Loucy (cell line): Measurements from ENCODE around the gene UBL5.

Experiments used
- H2AFZ ChIP-seq: fragments of 200-600 bp; sonication (generic); 2 replicates; pipeline ENCODE4 v1.6.0; 2016; ENCODE audit warnings: antibody characterized with exemption, mild to moderate bottlenecking, low read length, moderate library complexity
- H3F3A ChIP-seq: fragments of 200-600 bp; 2 replicates; pipeline ENCODE4 v1.6.0; 2016; ENCODE audit warnings: antibody characterized with exemption, low read depth, mild to moderate bottlenecking
- H3K27me3 ChIP-seq: fragments of 200-600 bp; sonication (generic); 2 replicates; pipeline ENCODE4 v1.6.1; 2014; ENCODE audit warnings: low read length, mild to moderate bottlenecking; ENCODE audit not compliant: insufficient read depth, poor library complexity, severe bottlenecking
- H3K36me3 ChIP-seq: fragments of 200-600 bp; sonication (generic); 2 replicates; pipeline ENCODE4 v1.6.1; 2016; ENCODE audit warnings: low read length; ENCODE audit not compliant: insufficient read depth
- H3K4me1 ChIP-seq: fragments of 200-600 bp; sonication (generic); 2 replicates; pipeline ENCODE4 v1.5.1; 2014; ENCODE audit warnings: low read length, mild to moderate bottlenecking; ENCODE audit not compliant: insufficient read depth, poor library complexity, severe bottlenecking
- H3K4me2 ChIP-seq: fragments of 200-600 bp; sonication (generic); 2 replicates; pipeline ENCODE4 v1.6.0; 2014; ENCODE audit warnings: antibody characterized with exemption, low read length, low read depth, mild to moderate bottlenecking; ENCODE audit not compliant: poor library complexity, severe bottlenecking
- H3K4me3 ChIP-seq: fragments of 200-600 bp; sonication (generic); 2 replicates; pipeline ENCODE4 v1.5.1; 2014; ENCODE audit warnings: low read length, mild to moderate bottlenecking, mixed read lengths; ENCODE audit not compliant: poor library complexity, severe bottlenecking
- H3K79me2 ChIP-seq: fragments of 200-600 bp; sonication (generic); 2 replicates; pipeline ENCODE4 v1.6.1; 2014; ENCODE audit warnings: low read length; ENCODE audit not compliant: insufficient read depth
- H3K9ac ChIP-seq: fragments of 200-600 bp; sonication (generic); 2 replicates; pipeline ENCODE4 v1.6.0; 2014; ENCODE audit warnings: mild to moderate bottlenecking, low read depth, low read length, moderate library complexity; ENCODE audit not compliant: poor library complexity, severe bottlenecking
- H3K9me2 ChIP-seq: fragments of 200-600 bp; sonication (generic); replicated peaks from 2 replicates; pipeline ENCODE4 v1.6.1; 2016; ENCODE audit warnings: low read depth, low read length, mixed read lengths
- H3K9me3 ChIP-seq: fragments of 200-600 bp; sonication (generic); 2 replicates; pipeline ENCODE4 v1.6.1; 2014; ENCODE audit warnings: mild to moderate bottlenecking, antibody characterized with exemption, low read length, low read depth; ENCODE audit not compliant: insufficient read depth
- H4K20me1 ChIP-seq: fragments of 200-600 bp; sonication (generic); 2 replicates; pipeline ENCODE4 v1.6.0; 2014; ENCODE audit warnings: antibody characterized with exemption, low read length, mild to moderate bottlenecking; ENCODE audit not compliant: insufficient read depth, poor library complexity, severe bottlenecking
- CTCF ChIP-seq: fragments of 200-600 bp; sonication (generic); conservative IDR thresholded peaks from 2 replicates; pipeline ENCODE4 v1.5.1; 2014; ENCODE audit warnings: mild to moderate bottlenecking, antibody characterized with exemption, low read length
- EZH2phosphoT487 ChIP-seq: fragments of 200-600 bp; IDR thresholded peaks from 2 replicates; pipeline ENCODE4 v1.6.1; 2018; ENCODE audit warnings: antibody characterized with exemption, mild to moderate bottlenecking, moderate library complexity, borderline replicate concordance

Gene UBL5

GRCh38 chr19:9875031-9875627 lies 47.4 kb downstream of the UBL5 start:
- Histone ChIP-seq H3K9ac (no peak overlapping the region), H3K4me2 (no peak overlapping the region), H3F3A (no peaks in the 10 kb centered on the region), H3K9me2 (no peaks in the 10 kb centered on the region), H4K20me1 (no peaks in the 10 kb centered on the region), H3K79me2 (no peaks in the 10 kb centered on the region), H3K9me3 (no peaks in the 10 kb centered on the region), H3K4me3 (no peak overlapping the region), H3K36me3 (no peaks in the 10 kb centered on the region), H2AFZ (no peak overlapping the region), H3K4me1 (no peaks in the 10 kb centered on the region), H3K27me3 (no peaks in the 10 kb centered on the region)
- no peak for TF ChIP-seq EZH2phosphoT487
- TF ChIP-seq CTCF: no peak

DNA sequence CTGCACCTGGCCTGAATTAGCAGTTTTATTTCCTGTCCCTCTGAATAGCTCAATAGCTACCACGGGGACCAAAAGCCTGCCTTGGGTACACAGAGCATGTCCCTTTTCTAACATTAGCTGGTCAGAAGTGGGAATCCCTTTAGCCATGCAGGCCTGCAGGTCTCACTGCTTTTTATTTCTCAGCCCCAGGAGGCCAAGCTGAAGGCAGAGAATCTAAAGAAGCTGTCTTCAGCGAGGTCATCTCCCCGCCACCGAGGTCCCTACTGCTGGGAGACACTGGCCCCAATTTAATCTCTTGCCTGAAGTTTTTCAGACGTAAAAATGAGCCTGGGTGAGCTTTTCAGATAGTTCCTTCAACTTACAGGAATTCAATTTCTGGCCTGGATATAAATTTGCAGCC lies 48.1 kb downstream of the UBL5 start:
- H3K4me3 ChIP-seq: no peak overlapping the region
- no peaks in the 10 kb centered on the region for H3K4me1 ChIP-seq

GRCh38 chr19:9877780-9878510 lies 50.2 kb downstream of the UBL5 start:
- Histone ChIP-seq H2AFZ (no peak overlapping the region), H3K27me3 (no peaks in the 10 kb centered on the region)
- TF ChIP-seq EZH2phosphoT487 (no peak), CTCF (no peak)

More for the DNA sequence above, 48.1 kb downstream of the UBL5 start:
- H3F3A ChIP-seq: no peaks in the 10 kb centered on the region
- TF ChIP-seq CTCF: no peak
- H3K9me2 ChIP-seq: no peaks in the 10 kb centered on the region
- H3K4me2 ChIP-seq: no peak overlapping the region
- no peak overlapping the region for H2AFZ ChIP-seq
- H3K9me3 ChIP-seq: no peaks in the 10 kb centered on the region
- H3K27me3 ChIP-seq: no peaks in the 10 kb centered on the region
- no peak overlapping the region for H3K9ac ChIP-seq
- H4K20me1 ChIP-seq: no peaks in the 10 kb centered on the region
- no peaks in the 10 kb centered on the region for H3K79me2 ChIP-seq
- no peaks in the 10 kb centered on the region for H3K36me3 ChIP-seq

More at GRCh38 chr19:9877780-9878510, 50.2 kb downstream of the UBL5 start:
- Histone ChIP-seq H3K9me2 (no peaks in the 10 kb centered on the region), H3K9ac (no peak overlapping the region), H3K4me2 (no peak overlapping the region), H3K4me1 (no peaks in the 10 kb centered on the region), H4K20me1 (no peaks in the 10 kb centered on the region), H3K79me2 (no peaks in the 10 kb centered on the region), H3F3A (no peaks in the 10 kb centered on the region), H3K9me3 (no peaks in the 10 kb centered on the region), H3K4me3 (no peak overlapping the region), H3K36me3 (no peaks in the 10 kb centered on the region)
